OCI-LY3 (cell line): ENCODE results near the gene TSPAN7.

Source experiments
- EZH2phosphoT487 ChIP-seq: fragments of 200-600 bp; shearing (Covaris generic); IDR thresholded peaks from 2 replicates; pipeline ENCODE4 v1.6.1; 2018; ENCODE audit warnings: antibody characterized with exemption, mixed run types, low read depth
- TF ChIP-seq, protein P1 (sequence below): fragments of 200-600, 300-600 bp; sonication (generic); IDR thresholded peaks from 2 replicates; pipeline ENCODE4 v1.5.1; 2014; ENCODE audit warnings: antibody characterized with exemption, low read length, low read depth

GRCh38 chrX:38578167-38578566 is 16.8 kb downstream of the TSPAN7 start:
- TF ChIP-seq, protein P1, sequence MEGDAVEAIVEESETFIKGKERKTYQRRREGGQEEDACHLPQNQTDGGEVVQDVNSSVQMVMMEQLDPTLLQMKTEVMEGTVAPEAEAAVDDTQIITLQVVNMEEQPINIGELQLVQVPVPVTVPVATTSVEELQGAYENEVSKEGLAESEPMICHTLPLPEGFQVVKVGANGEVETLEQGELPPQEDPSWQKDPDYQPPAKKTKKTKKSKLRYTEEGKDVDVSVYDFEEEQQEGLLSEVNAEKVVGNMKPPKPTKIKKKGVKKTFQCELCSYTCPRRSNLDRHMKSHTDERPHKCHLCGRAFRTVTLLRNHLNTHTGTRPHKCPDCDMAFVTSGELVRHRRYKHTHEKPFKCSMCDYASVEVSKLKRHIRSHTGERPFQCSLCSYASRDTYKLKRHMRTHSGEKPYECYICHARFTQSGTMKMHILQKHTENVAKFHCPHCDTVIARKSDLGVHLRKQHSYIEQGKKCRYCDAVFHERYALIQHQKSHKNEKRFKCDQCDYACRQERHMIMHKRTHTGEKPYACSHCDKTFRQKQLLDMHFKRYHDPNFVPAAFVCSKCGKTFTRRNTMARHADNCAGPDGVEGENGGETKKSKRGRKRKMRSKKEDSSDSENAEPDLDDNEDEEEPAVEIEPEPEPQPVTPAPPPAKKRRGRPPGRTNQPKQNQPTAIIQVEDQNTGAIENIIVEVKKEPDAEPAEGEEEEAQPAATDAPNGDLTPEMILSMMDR: no peak
- no peak for TF ChIP-seq EZH2phosphoT487
